Testis (tissue), 3 donors: Measurements from ENCODE around the gene TSGA10IP. TPM values are rescaled to one million over a fixed set of nuclear protein-coding genes. Genes with fewer than 3 reads are reported as not detected.
"Not testable (repeated sequence)": the region's sequence is repeated elsewhere in the genome, so short reads cannot be mapped to it uniquely, and the experiment has no call there.

Experiments used
- DNase-seq: peaks from one replicate; pipeline ENCODE4 v3.0.0-alpha.2; 2019
- H3K27ac ChIP-seq, 2 donors: fragments of 200-600 bp; sonication (generic); one replicate each; pipeline ENCODE4 v1.5.1; 2019
- H3K27me3 ChIP-seq: fragments of 200-600 bp; sonication (generic); one replicate; pipeline ENCODE4 v1.5.1; 2019
- H3K36me3 ChIP-seq: fragments of 200-600 bp; sonication (generic); one replicate; pipeline ENCODE4 v1.5.1; 2017; ENCODE audit warnings: low read depth; ENCODE audit errors: missing control alignments
- H3K4me1 ChIP-seq: fragments of 200-600 bp; sonication (generic); one replicate; pipeline ENCODE4 v1.5.1; 2019
- H3K4me3 ChIP-seq, 2 donors: fragments of 200-600 bp; sonication (generic); one replicate each; pipeline ENCODE4 v1.5.1; 2017 to 2019
- H3K9me3 ChIP-seq: fragments of 200-600 bp; sonication (generic); one replicate; pipeline ENCODE4 v1.5.1; 2017
- POLR2A ChIP-seq: fragments of 450-650 bp; IDR thresholded peaks from one replicate; pipeline ENCODE4 v1.6.1; 2017; ENCODE audit warnings: antibody characterized with exemption, mild to moderate bottlenecking, moderate library complexity
- WGBS, 2 donors: methylation state at CpG; one replicate each; pipeline ENCODE4 v1.1.5; 2018; 5-methylcytosine and 5-hydroxymethylcytosine counted together
- intact Hi-C: fragments of 100-400 bp; cut with DNase I; formaldehyde crosslinking; loops from one replicate; pipeline ENCODE4 v1.15.1; 2023; ENCODE audit warnings: low total_unique reads
- polyA plus RNA-seq: library from polyadenylated mRNA; stranded (reverse); fragments of 350-450 nt; fragmentation: Illumina TruSeq; extraction: RNeasy Lipid Tissue Mini Kit (QIAGEN cat#74804); gene quantifications from one replicate; pipeline ENCODE4 v1.2.3, GENCODE V29; 2014; ENCODE audit warnings: low read depth, low replicate concordance; ENCODE audit not compliant: insufficient read depth
- total RNA-seq, 2 donors: library from RNA; depleted of rRNA; stranded (reverse); fragments of >200 nt; gene quantifications; one replicate each; pipeline ENCODE4 v1.2.3, GENCODE V29; 2016
- TF ChIP-seq, protein P1 (sequence below), 3 experiments: fragments of 450-650 bp in 2 of 3; fragments of 200-600 bp in 1 of 3; sonication (generic) in 1 of 3; IDR thresholded peaks; one replicate each; pipeline ENCODE4 v1.5.1; 2016 to 2019; ENCODE audit warnings: antibody characterized with exemption in 3 of 3, mild to moderate bottlenecking in 2 of 3, moderate library complexity in 1 of 3

TSGA10IP gene
- total and polyA plus RNA-seq, 3 donors from 2014 or later: 5.4 to 17.8 (median 5.5) TPM

DNA sequence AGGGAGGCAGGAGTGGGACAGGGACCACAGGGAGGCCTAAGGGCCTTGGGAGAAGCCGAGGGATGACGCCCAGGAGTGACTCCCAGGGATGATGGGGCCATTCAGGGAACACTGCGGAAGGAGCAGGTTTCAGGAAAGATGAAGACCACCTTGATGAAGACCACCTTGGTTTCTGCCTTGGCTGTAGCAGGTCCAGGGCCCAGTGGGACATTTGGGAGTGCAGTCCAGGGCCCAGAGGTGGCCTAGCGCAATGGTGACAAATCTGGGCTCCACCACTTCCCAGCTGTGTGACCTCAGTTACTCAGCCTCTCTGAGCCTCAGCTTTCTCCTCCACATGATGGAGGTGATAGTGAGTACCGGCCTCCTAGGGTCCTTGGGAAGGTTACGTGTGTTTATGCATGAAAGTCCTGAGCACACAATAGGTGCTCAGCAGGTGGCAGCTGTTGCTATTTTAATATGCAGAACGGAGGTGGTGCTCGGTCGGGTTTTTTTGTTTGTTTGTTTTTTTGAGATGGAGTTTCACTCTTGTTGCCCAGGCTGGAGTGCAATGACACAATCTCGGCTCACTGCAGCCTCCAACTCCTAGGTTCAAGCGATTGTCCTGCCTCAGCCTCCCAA is 770 bp downstream of the TSGA10IP start:
- H3K9me3 ChIP-seq: no peaks in the 10 kb centered on the region
- H3K4me3 ChIP-seq: no peak overlapping the region
- H3K27ac ChIP-seq: no peak overlapping the region
- DNase-seq: no peak
- H3K4me1 ChIP-seq: no peaks in the 10 kb centered on the region
- H3K27me3 ChIP-seq: no peaks in the 10 kb centered on the region
- TF ChIP-seq, protein P1, sequence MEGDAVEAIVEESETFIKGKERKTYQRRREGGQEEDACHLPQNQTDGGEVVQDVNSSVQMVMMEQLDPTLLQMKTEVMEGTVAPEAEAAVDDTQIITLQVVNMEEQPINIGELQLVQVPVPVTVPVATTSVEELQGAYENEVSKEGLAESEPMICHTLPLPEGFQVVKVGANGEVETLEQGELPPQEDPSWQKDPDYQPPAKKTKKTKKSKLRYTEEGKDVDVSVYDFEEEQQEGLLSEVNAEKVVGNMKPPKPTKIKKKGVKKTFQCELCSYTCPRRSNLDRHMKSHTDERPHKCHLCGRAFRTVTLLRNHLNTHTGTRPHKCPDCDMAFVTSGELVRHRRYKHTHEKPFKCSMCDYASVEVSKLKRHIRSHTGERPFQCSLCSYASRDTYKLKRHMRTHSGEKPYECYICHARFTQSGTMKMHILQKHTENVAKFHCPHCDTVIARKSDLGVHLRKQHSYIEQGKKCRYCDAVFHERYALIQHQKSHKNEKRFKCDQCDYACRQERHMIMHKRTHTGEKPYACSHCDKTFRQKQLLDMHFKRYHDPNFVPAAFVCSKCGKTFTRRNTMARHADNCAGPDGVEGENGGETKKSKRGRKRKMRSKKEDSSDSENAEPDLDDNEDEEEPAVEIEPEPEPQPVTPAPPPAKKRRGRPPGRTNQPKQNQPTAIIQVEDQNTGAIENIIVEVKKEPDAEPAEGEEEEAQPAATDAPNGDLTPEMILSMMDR (IDR thresholded peaks at IDR 0.05): no peak
- no peak for TF ChIP-seq POLR2A
- intact Hi-C loops: no loop called here
- 88 to 92% methylated on average over 11 of the region's 11 CpGs for WGBS, 2 donors
- no peaks in the 10 kb centered on the region for H3K36me3 ChIP-seq

DNA sequence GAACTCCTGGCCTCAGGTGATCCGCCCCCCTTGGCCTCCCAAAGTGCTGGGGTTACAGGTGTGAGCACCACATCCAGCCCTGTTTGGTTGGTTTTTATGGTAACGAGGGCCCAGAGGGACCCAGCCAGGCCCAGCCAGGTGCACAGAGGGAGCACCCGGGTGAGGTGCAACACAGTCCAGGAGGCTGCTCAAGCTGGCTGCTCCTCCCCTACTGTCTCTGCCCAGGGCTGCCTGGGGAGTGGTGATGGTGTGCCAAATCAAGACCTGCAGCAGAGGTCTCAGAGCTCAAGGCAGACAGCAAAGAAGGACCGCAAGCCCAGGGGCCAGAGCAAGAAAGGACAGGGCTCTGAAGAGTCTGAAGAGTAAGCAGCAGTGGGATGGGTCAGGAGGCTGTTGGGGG is 1.4 kb downstream of the TSGA10IP start:
- DNase-seq: no peak
- Histone ChIP-seq H3K27ac (no peak overlapping the region), H3K27me3 (no peaks in the 10 kb centered on the region), H3K4me3 (no peak overlapping the region), H3K9me3 (no peaks in the 10 kb centered on the region), H3K36me3 (no peaks in the 10 kb centered on the region), H3K4me1 (no peaks in the 10 kb centered on the region)
- TF ChIP-seq POLR2A: no peak
- TF ChIP-seq, protein P1 (IDR thresholded peaks at IDR 0.05): no peak
- intact Hi-C loops: no loop called here
- 95 to 100% methylated on average over 1 to 4 of the region's 4 CpGs for WGBS, 2 donors

DNA sequence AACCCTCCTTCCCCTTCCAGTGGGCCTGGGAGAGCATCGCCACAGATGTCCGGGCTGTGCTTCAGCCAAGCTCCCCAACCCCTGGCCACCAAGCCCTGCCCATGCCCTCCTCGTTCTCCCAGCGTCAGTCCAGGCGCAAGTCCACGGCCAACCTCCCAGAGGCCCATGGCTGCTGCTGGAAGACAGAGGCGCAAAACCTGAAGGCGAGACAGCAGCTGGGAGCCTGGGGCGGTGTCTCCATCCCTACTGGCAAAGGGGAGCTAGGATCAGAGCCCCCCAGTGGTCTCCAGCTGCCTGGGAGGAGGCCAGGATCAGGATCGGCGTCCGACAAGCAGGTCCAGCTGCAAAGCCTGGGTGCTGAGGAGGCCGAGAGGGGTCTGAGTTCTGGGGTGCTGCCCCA is 1.9 kb downstream of the TSGA10IP start:
- no peak for TF ChIP-seq POLR2A
- TF ChIP-seq, protein P1 (IDR thresholded peaks at IDR 0.05): no peak
- Histone ChIP-seq H3K27ac (no peak overlapping the region), H3K9me3 (no peaks in the 10 kb centered on the region), H3K27me3 (no peaks in the 10 kb centered on the region), H3K4me3 (no peak overlapping the region), H3K4me1 (no peaks in the 10 kb centered on the region), H3K36me3 (no peaks in the 10 kb centered on the region)
- 60 to 70% methylated on average over 10 to 13 of the region's 13 CpGs for WGBS, 2 donors
- no peak for DNase-seq
- intact Hi-C loops: no loop called here

DNA sequence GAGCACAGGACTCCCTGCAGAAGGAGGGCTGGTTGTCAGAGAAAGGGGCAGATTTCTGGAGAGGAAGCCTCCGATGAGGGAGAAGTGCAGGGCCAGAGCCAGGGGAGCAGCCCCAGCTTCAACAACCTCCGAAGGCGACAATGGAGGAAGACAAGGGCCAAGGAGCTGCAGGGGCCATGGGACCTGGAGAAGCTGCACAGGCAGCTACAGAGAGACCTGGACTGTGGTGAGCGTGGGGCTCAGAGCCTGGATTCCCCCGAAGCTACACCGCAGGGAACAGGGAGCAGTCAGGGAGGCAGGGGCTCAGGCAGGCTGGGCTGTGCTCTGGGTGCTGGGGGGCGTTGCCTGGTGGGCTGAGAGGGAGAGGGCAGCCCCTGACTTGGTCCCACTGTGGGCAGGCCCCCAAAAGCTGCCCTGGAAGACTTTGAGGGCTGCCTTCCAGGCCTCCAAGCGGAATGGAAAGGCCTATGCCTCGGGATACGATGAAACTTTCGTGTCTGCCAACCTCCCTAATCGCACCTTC is 2.4 kb downstream of the TSGA10IP start:
- WGBS, 2 donors: 79 to 90% methylated on average over 10 to 12 of the region's 12 CpGs
- intact Hi-C loops: no loop called here
- no peaks in the 10 kb centered on the region for H3K36me3 ChIP-seq
- H3K9me3 ChIP-seq: no peaks in the 10 kb centered on the region
- TF ChIP-seq, protein P1 (IDR thresholded peaks at IDR 0.05): no peak
- no peak for TF ChIP-seq POLR2A
- H3K27ac ChIP-seq: no peak overlapping the region
- no peaks in the 10 kb centered on the region for H3K4me1 ChIP-seq
- no peak overlapping the region for H3K4me3 ChIP-seq
- no peaks in the 10 kb centered on the region for H3K27me3 ChIP-seq
- no peak for DNase-seq

DNA sequence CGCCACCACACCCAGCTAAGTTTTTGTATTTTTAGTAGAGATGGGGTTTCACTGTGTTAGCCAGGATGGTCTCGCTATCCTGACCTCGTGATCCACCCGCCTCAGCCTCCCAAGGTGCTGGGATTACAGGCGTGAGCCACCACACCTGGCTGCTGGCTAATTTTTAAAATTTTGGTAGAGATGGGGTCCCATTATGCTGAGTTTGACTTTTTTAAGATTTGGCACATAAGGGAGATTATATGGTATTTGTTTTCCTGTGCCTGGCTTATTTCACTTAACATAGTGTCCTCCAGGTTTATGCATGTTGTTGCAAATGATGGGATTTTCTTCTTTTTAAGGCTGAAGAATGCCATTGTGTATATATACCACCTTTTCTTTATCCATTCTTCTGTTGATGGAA is 5.4 kb downstream of the TSGA10IP start:
- H3K27ac ChIP-seq, intact Hi-C loops, H3K9me3 ChIP-seq, H3K36me3 ChIP-seq, H3K4me1 ChIP-seq, H3K27me3 ChIP-seq, DNase-seq, H3K4me3 ChIP-seq: not testable (repeated sequence)
- WGBS, 2 donors: 92 to 99% methylated on average over 5 of the region's 5 CpGs

DNA sequence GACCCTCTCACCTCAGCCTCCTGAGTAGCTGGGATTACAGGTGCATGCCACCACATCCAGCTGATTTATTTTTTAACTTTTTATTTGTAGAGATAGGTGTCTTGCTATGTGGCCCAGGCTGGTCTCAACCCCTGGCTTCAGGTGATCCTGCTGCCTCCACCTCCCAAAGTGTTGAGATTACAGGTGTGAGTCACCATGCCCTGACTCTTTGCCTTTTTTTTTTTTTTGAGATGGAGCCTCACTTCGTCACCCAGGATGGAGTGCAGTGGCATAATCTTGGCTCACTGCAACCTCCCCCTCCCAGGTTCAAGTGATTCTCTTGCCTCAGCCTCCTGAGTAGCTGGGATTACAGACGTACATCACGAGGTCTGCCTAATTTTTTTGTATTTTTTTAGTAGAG is 6.4 kb downstream of the TSGA10IP start:
- H3K36me3 ChIP-seq, intact Hi-C loops: not testable (repeated sequence)
- 71 to 83% methylated on average over 3 of the region's 3 CpGs for WGBS, 2 donors

More for the DNA sequence above, 6.4 kb downstream of the TSGA10IP start:
- H3K27ac ChIP-seq, H3K4me1 ChIP-seq, H3K27me3 ChIP-seq, DNase-seq, H3K4me3 ChIP-seq, H3K9me3 ChIP-seq: not testable (repeated sequence)
